Right atrium auricular region (tissue), 2 donors: ENCODE data around the gene ATP2B2. TPM values are rescaled to one million over a fixed set of nuclear protein-coding genes. Genes with fewer than 3 reads are reported as not detected.

ENCODE experiments used
- DNase-seq: peaks from one replicate; pipeline ENCODE4 v3.0.0-alpha.2; 2019; ENCODE audit warnings: low spot score
- H3K27ac ChIP-seq, 2 donors: fragments of 200-600 bp; sonication (generic); 1 replicate in 1 of 2; 2 replicates in 1 of 2; pipeline ENCODE4 v1.5.1; 2016 to 2019
- H3K27me3 ChIP-seq, 2 donors: fragments of 200-600 bp; sonication (generic); one replicate each; pipeline versions ENCODE4 v1.5.1 to v1.6.0; 2017 to 2019
- H3K36me3 ChIP-seq: fragments of 200-600 bp; sonication (generic); one replicate; pipeline ENCODE4 v1.5.1; 2016
- H3K4me1 ChIP-seq, 2 donors: fragments of 200-600 bp; sonication (generic); one replicate each; pipeline versions ENCODE4 v1.5.1 to v1.6.0; 2017 to 2019
- H3K4me3 ChIP-seq, 2 donors: fragments of 200-600 bp; sonication (generic); 1 replicate in 1 of 2; 2 replicates in 1 of 2; pipeline ENCODE4 v1.5.1; 2017 to 2019; ENCODE audit warnings: mild to moderate bottlenecking in 1 of 2, moderate library complexity in 1 of 2
- H3K9me3 ChIP-seq, 2 donors: fragments of 200-600 bp; sonication (generic); one replicate each; pipeline ENCODE4 v1.5.1; 2019
- total RNA-seq, 2 donors: library from RNA; depleted of rRNA; stranded (reverse); fragments of >200 nt; gene quantifications; one replicate each; pipeline ENCODE4 v1.1.0, GENCODE V29; 2016
- TF ChIP-seq, protein P1 (sequence below), 2 donors: fragments of 200-600 bp; sonication (generic); IDR thresholded peaks; one replicate each; pipeline ENCODE4 v1.5.1; 2019; ENCODE audit warnings: antibody characterized with exemption in 2 of 2

ATP2B2 gene
- total RNA-seq, 2 donors from 2014 or later = 0.12 to 0.15 TPM

DNA sequence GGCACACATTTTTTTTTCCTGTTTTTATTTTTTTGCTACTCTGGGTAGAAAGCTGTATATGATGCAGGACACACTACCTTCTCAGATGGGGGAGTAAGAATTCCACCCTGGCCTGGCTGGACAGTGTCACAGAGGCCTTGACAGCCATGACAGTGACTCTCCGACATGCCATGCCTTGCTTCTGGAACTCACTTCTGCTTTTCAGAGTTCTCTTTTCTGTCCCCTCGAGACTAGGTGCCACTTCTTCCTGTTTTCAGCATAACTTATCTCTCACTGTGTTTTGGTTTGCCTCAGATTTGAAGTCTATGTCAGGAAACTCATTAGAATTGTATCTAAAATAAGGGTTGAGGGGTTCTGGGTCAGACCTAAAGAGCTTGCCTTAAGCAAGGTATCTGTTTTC lies 115.4 kb downstream of the ATP2B2 start:
- DNase-seq = no peak
- Histone ChIP-seq H3K36me3 (no peaks in the 10 kb centered on the region), H3K27me3 (no peaks in the 10 kb centered on the region), H3K4me3 (no peak overlapping the region), H3K27ac (no peak overlapping the region), H3K9me3 (peaks cover 9 to 37% of the 10 kb centered on the region in 2 donors), H3K4me1 (no peaks in the 10 kb centered on the region)
- TF ChIP-seq, protein P1, sequence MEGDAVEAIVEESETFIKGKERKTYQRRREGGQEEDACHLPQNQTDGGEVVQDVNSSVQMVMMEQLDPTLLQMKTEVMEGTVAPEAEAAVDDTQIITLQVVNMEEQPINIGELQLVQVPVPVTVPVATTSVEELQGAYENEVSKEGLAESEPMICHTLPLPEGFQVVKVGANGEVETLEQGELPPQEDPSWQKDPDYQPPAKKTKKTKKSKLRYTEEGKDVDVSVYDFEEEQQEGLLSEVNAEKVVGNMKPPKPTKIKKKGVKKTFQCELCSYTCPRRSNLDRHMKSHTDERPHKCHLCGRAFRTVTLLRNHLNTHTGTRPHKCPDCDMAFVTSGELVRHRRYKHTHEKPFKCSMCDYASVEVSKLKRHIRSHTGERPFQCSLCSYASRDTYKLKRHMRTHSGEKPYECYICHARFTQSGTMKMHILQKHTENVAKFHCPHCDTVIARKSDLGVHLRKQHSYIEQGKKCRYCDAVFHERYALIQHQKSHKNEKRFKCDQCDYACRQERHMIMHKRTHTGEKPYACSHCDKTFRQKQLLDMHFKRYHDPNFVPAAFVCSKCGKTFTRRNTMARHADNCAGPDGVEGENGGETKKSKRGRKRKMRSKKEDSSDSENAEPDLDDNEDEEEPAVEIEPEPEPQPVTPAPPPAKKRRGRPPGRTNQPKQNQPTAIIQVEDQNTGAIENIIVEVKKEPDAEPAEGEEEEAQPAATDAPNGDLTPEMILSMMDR (IDR thresholded peaks at IDR 0.05) = no peak

DNA sequence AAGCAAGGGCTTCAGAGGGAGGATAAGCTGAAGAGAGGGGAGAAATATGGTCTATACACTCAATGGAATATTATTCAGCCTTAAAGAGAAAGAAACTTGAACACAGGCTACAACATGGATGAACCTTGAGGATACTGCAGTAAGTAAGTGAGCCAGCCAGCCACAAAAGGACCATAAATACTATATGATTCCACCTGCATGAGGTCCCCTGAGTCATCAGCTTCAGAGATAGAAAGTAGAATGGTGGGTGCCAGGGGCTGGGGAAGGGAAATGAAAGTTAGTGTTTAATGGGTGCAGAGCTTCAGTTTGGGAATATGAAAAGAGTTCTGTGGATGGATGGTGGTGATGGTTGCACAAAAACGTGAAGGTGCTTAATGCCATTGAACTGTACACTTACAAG lies 116.0 kb downstream of the ATP2B2 start:
- no peaks in the 10 kb centered on the region for H3K27me3 ChIP-seq
- TF ChIP-seq, protein P1 (IDR thresholded peaks at IDR 0.05) = no peak
- H3K9me3 ChIP-seq = peaks cover 9 to 37% of the 10 kb centered on the region in 2 donors
- no peak for DNase-seq
- no peaks in the 10 kb centered on the region for H3K36me3 ChIP-seq
- no peaks in the 10 kb centered on the region for H3K4me1 ChIP-seq
- H3K4me3 ChIP-seq = no peak overlapping the region
- H3K27ac ChIP-seq = no peak overlapping the region

DNA sequence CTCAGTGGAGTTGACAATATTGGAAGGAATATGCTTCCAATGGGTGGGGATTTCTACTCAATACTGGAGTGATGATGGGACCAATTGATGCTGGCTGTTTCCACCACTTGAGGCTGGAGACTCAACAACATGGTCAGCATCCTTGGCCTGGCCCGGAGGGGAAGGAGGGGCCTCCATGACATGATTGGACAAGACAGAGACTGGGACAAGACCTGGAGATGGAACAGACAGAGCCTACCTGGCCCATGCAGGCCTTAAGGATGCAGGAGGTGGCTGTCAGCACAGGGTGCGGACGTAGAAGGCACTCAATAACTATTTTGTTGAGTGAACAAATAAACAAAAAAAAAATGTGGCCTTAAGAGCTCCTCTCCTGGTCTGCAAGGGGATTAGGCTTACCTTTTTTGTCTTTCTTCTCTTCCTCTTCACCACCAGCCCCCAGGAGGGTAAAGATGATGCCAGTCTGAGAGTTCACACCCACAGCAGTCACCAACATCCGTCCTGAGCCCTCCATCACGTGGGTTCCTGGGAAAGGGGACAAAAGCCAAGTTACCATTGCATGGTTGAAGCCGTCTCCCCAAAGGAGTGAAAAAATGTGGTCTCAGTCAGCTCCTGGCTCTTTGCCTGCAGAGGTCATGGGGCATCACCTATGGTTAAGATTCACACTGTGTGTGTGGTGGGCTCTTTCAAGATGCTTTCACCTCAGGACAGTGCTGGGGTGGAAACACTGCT lies 117.3 kb downstream of the ATP2B2 start:
- Histone ChIP-seq H3K9me3 (peaks cover 9 to 37% of the 10 kb centered on the region in 2 donors), H3K36me3 (no peaks in the 10 kb centered on the region), H3K27ac (no peak overlapping the region), H3K27me3 (no peaks in the 10 kb centered on the region), H3K4me1 (no peaks in the 10 kb centered on the region), H3K4me3 (no peak overlapping the region)
- TF ChIP-seq, protein P1 (IDR thresholded peaks at IDR 0.05) = no peak
- DNase-seq = no peak

DNA sequence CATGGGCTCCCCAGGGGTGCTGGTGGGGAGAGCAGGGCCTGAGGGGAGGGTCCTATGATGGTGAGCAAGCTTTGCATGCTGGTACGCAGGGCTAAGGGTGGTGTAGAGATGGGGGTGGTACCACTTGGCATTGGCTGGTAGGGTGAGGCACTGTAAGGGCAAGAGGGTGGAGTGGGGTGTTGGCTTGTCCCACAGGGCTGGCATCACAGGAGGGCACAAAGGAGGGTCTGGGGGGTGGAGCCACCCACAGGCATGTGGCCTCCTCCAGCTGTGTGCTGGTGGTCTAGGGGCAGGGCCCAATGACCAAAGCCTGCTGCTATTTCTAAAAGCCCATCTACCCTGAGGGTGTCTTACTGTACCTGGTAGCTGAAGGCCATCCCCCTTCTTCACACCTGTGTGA lies 119.3 kb downstream of the ATP2B2 start:
- Histone ChIP-seq H3K4me1 (no peaks in the 10 kb centered on the region), H3K9me3 (peaks cover 9 to 37% of the 10 kb centered on the region in 2 donors), H3K36me3 (no peaks in the 10 kb centered on the region), H3K4me3 (no peak overlapping the region), H3K27ac (no peak overlapping the region), H3K27me3 (no peaks in the 10 kb centered on the region)
- TF ChIP-seq, protein P1 (IDR thresholded peaks at IDR 0.05) = no peak
- no peak for DNase-seq

DNA sequence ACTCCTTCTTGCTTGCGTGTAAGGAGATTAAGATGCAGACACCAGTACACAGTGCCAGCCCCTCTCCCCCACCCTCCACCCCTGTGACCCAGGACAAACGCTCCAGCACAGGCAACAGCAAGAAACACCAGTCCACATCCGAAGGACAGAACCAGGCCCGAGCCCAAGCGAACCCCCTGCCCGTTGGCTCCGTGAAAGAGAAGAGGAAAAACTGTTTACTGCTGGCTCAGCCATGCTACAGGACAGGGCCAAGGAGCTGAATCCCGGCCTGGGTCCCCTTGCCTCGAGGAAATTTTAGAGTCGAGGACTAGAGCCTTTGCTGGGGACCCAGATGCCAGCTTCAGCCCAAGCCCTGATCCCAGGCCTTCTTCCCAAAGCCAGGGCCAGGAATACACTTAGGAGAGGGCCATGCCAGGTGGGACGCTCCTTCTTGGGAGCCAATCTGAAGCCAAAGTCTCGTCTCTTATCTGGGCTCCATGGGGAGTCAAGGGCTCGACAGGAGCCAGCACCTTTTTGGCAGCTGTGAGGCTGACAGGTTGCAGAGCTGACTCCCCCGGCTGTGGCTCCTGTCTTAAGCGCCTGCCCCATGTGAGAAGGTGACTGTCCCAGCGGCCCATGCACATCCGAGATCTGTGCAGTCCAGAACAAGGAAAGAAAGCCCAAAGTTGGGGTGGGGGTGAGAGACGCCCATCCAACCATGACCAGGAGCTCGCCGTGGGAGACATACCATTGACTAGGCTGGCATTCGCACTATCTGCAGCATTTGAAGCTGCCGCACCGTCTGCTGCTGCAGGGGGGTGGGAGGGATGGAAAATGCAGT lies 120.6 kb downstream of the ATP2B2 start:
- Histone ChIP-seq H3K36me3 (no peaks in the 10 kb centered on the region), H3K4me1 (no peaks in the 10 kb centered on the region), H3K27me3 (no peaks in the 10 kb centered on the region), H3K9me3 (peaks cover 9 to 35% of the 10 kb centered on the region in 2 donors), H3K4me3 (no peak overlapping the region), H3K27ac (no peak overlapping the region)
- TF ChIP-seq, protein P1 (IDR thresholded peaks at IDR 0.05) = no peak
- DNase-seq = no peak
